Panc1 (cell line): ENCODE data around the gene GCSAML. TPM values are rescaled to one million over a fixed set of nuclear protein-coding genes. Genes with fewer than 3 reads are reported as not detected.

Experiments
- ATAC-seq: fragments of 200-7000 bp; cut with Tn5 transposase; 2 replicates; pipeline ENCODE4 v1.9.1; 2020; ENCODE audit warnings: mild to moderate bottlenecking, moderate library complexity
- BruUV-seq: library from RNA; stranded (reverse); fragments of 400-500 nt; replicated peaks from 2 replicates; lab custom pipeline; 2021; lab: Mats Ljungman, UMichigan
- CTCF ChIA-PET: fragments of 300-600 bp; sonication (Branson Sonifier 250); formaldehyde crosslinking; loops from one replicate; lab custom pipeline; 2022; ENCODE audit warnings: antibody characterized with exemption; lab: Charles Lee
- POLR2A ChIA-PET: fragments of 300-600 bp; sonication (Branson Sonifier 250); formaldehyde crosslinking; loops from one replicate; lab custom pipeline; 2022; ENCODE audit warnings: antibody characterized with exemption; lab: Charles Lee
- DNase-seq: peaks from one replicate; pipeline ENCODE4 v3.0.0-alpha.2; 2010; ENCODE audit warnings: low read depth, low spot score
- H3K27ac ChIP-seq: 2 replicates; pipeline ENCODE4 v1.5.1; 2011; ENCODE audit warnings: mild to moderate bottlenecking, low read length, inconsistent platforms
- H3K27me3 ChIP-seq: fragments of 200-500 bp; sonication (Bioruptor generic); 2 replicates; pipeline ENCODE4 v1.6.0; 2014; ENCODE audit warnings: low read length, inconsistent platforms; ENCODE audit not compliant: control insufficient read depth, insufficient read depth
- H3K36me3 ChIP-seq: fragments of 200-500 bp; sonication (Bioruptor generic); 2 replicates; pipeline ENCODE4 v1.5.1; 2014; ENCODE audit warnings: inconsistent platforms, mild to moderate bottlenecking, low read length, moderate library complexity; ENCODE audit not compliant: control insufficient read depth, insufficient read depth
- H3K4me1 ChIP-seq: 2 replicates; pipeline ENCODE4 v1.5.1; 2011; ENCODE audit warnings: inconsistent platforms, mild to moderate bottlenecking, low read length, moderate library complexity; ENCODE audit not compliant: control insufficient read depth, insufficient read depth
- H3K4me3 ChIP-seq, 2 experiments: 2 replicates each; pipeline ENCODE4 v1.5.1; 2011 to 2012; ENCODE audit warnings: low read depth in 2 of 2, low read length in 2 of 2, mild to moderate bottlenecking in 2 of 2, inconsistent platforms in 1 of 2, moderate library complexity in 1 of 2
- H3K9me3 ChIP-seq: fragments of 200-500 bp; sonication (Bioruptor generic); 2 replicates; pipeline ENCODE4 v1.5.1; 2014; ENCODE audit warnings: low read depth, mild to moderate bottlenecking, inconsistent platforms, low read length, moderate library complexity; ENCODE audit not compliant: control insufficient read depth, insufficient read depth
- POLR2AphosphoS5 ChIP-seq: IDR thresholded peaks from 2 replicates; pipeline ENCODE4 v1.6.1; 2012; ENCODE audit warnings: mild to moderate bottlenecking, low read depth, low read length, moderate library complexity
- SIN3A ChIP-seq: IDR thresholded peaks from 2 replicates; pipeline ENCODE4 v1.6.1; 2012; ENCODE audit warnings: low read depth, mild to moderate bottlenecking, low read length, moderate library complexity, borderline replicate concordance; ENCODE audit not compliant: insufficient read depth
- TCF7L2 ChIP-seq: IDR thresholded peaks from 2 replicates; pipeline ENCODE4 v1.6.1; 2011; ENCODE audit warnings: mild to moderate bottlenecking, low read depth, low read length, inconsistent platforms
- in situ Hi-C: cut with HindIII; loops from 2 replicates; pipeline ENCODE4 v1.10.0; 2016; ENCODE audit warnings: low sequenced_read_pairs, low pct_unique_long_range_greater_than_20kb
- intact Hi-C: fragments of 100-400 bp; cut with micrococcal nuclease; formaldehyde crosslinking; loops from one replicate; pipeline ENCODE4 v1.10.0; 2022; ENCODE audit not compliant: unreplicated experiment
- total RNA-seq: library from RNA; stranded (reverse); gene quantifications from one replicate; pipeline ENCODE4 v1.2.1, GENCODE V29; 2021; ENCODE audit not compliant: unreplicated experiment
- TF ChIP-seq, protein P1 (sequence below): fragments of 450-650 bp; IDR thresholded peaks from 2 replicates; pipeline ENCODE4 v1.5.1; 2017; ENCODE audit warnings: mild to moderate bottlenecking
- TF ChIP-seq, protein P2 (sequence below), 2 experiments: IDR thresholded peaks; 2 replicates each; pipeline ENCODE4 v1.6.1; 2011 to 2012; ENCODE audit warnings: low read depth in 2 of 2, control low read depth in 1 of 2, low read length in 1 of 2, mild to moderate bottlenecking in 1 of 2, moderate library complexity in 1 of 2; ENCODE audit not compliant: insufficient read depth in 1 of 2

Gene GCSAML
- total RNA-seq, 1 experiment from 2014 or later: not detected

DNA sequence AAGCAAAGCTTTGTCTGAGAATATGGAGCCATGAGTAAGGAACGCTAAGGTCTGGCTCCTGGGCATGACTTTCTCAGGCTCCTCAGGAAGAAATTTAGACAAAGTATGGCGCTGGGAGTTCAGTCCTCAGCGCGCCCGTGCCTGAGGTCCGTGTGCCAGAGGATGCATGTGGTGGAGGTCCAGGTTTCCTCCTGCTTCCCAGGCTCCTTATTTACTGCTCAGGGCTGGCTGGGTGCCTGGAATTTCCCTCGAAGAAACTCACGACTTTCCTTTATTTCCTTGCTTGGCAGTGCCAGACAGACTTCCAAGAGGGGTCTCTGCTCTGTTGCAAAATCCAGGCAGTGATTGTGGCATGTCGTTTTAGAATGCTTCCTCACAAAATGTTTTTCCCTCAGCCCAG lies 13.3 kb downstream of the GCSAML start:
- intact Hi-C loops: no loop called here
- TF ChIP-seq, protein P1, sequence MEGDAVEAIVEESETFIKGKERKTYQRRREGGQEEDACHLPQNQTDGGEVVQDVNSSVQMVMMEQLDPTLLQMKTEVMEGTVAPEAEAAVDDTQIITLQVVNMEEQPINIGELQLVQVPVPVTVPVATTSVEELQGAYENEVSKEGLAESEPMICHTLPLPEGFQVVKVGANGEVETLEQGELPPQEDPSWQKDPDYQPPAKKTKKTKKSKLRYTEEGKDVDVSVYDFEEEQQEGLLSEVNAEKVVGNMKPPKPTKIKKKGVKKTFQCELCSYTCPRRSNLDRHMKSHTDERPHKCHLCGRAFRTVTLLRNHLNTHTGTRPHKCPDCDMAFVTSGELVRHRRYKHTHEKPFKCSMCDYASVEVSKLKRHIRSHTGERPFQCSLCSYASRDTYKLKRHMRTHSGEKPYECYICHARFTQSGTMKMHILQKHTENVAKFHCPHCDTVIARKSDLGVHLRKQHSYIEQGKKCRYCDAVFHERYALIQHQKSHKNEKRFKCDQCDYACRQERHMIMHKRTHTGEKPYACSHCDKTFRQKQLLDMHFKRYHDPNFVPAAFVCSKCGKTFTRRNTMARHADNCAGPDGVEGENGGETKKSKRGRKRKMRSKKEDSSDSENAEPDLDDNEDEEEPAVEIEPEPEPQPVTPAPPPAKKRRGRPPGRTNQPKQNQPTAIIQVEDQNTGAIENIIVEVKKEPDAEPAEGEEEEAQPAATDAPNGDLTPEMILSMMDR: no peak
- DNase-seq (no peak), ATAC-seq (no peak)
- Histone ChIP-seq H3K36me3 (no peaks in the 10 kb centered on the region), H3K27ac (no peak overlapping the region), H3K4me1 (no peaks in the 10 kb centered on the region), H3K27me3 (no peaks in the 10 kb centered on the region), H3K9me3 (no peaks in the 10 kb centered on the region), H3K4me3 (no peak overlapping the region)
- BruUV-seq: no TSS peak
- ChIA-PET POLR2A (no interaction called here), CTCF (no interaction called here)
- in situ Hi-C loops: no loop called here

DNA sequence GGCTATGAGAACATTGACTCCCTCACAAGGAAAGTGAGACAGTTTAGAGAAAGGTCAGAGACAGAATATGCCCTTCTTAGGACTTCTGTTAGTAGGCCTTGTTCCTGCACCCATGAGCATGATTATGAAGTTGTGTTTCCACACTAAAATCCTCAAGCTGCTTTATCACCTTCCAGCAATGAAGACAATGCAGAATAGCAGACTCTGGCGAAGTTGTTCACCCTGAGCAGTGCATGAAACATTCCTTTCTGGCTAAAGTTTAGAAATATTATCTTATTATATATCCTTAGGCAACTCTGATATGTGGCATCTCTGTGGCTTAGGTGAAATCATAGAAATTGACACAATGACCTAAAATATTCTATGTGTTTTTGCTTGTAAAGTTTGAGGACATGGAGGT lies 25.3 kb downstream of the GCSAML start:
- Histone ChIP-seq H3K27me3 (no peaks in the 10 kb centered on the region), H3K9me3 (no peaks in the 10 kb centered on the region), H3K4me3 (no peak overlapping the region), H3K27ac (no peak overlapping the region), H3K4me1 (no peaks in the 10 kb centered on the region), H3K36me3 (no peaks in the 10 kb centered on the region)
- DNase-seq (no peak), ATAC-seq (no peak)
- CTCF ChIA-PET: no interaction called here
- TF ChIP-seq, protein P2, sequence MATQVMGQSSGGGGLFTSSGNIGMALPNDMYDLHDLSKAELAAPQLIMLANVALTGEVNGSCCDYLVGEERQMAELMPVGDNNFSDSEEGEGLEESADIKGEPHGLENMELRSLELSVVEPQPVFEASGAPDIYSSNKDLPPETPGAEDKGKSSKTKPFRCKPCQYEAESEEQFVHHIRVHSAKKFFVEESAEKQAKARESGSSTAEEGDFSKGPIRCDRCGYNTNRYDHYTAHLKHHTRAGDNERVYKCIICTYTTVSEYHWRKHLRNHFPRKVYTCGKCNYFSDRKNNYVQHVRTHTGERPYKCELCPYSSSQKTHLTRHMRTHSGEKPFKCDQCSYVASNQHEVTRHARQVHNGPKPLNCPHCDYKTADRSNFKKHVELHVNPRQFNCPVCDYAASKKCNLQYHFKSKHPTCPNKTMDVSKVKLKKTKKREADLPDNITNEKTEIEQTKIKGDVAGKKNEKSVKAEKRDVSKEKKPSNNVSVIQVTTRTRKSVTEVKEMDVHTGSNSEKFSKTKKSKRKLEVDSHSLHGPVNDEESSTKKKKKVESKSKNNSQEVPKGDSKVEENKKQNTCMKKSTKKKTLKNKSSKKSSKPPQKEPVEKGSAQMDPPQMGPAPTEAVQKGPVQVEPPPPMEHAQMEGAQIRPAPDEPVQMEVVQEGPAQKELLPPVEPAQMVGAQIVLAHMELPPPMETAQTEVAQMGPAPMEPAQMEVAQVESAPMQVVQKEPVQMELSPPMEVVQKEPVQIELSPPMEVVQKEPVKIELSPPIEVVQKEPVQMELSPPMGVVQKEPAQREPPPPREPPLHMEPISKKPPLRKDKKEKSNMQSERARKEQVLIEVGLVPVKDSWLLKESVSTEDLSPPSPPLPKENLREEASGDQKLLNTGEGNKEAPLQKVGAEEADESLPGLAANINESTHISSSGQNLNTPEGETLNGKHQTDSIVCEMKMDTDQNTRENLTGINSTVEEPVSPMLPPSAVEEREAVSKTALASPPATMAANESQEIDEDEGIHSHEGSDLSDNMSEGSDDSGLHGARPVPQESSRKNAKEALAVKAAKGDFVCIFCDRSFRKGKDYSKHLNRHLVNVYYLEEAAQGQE (IDR thresholded peaks at IDR 0.05; ENCODE audit: insufficient read depth in 1 of 2, low read depth in 2 of 2, low read length in 1 of 2): no peak
- TF ChIP-seq TCF7L2 (no peak), SIN3A (no peak), POLR2AphosphoS5 (no peak)
- TF ChIP-seq, protein P1: no peak
- POLR2A ChIA-PET: no interaction called here
- in situ Hi-C loops (no loop called here), intact Hi-C loops (no loop called here)
- no TSS peak for BruUV-seq

DNA sequence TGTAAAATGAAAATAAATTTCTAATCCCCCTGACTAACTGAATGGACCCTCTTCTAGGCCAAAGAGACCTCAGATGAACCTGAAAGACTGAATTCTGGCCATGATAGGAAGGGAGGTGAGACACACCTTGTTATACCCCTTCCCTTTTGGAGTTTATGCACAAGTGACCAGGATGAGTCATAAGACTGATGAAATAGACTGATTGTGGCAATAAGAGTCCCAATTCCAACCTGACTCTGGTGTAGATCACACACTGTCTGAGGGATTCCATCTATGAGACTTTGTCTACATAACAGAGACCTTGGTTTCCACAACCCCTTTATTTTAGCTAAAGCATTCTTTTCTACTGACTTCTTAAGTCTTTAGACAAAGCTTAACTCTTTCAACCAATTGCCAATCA lies 25.7 kb downstream of the GCSAML start:
- ChIA-PET POLR2A (interaction anchor here (0.7 kb wide), 1 partner anchor 447 kb away, joined by 8 read pairs; no protein-coding TSS in a partner anchor), CTCF (no interaction called here)
- Histone ChIP-seq H3K4me3 (no peak overlapping the region), H3K4me1 (no peaks in the 10 kb centered on the region), H3K27me3 (no peaks in the 10 kb centered on the region), H3K27ac (no peak overlapping the region), H3K36me3 (no peaks in the 10 kb centered on the region), H3K9me3 (no peaks in the 10 kb centered on the region)
- TF ChIP-seq SIN3A (no peak), POLR2AphosphoS5 (no peak), TCF7L2 (no peak)
- TF ChIP-seq, protein P1: no peak
- TF ChIP-seq, protein P2 (IDR thresholded peaks at IDR 0.05; ENCODE audit: insufficient read depth in 1 of 2, low read depth in 2 of 2, low read length in 1 of 2): no peak
- ATAC-seq: no peak
- in situ Hi-C loops: no loop called here
- DNase-seq: no peak
- BruUV-seq: no TSS peak
- intact Hi-C loops: loop anchor here (5.0 kb wide), 1 partner anchor 202 kb away; no protein-coding TSS in a partner anchor
